K562 (cell line): ENCODE data around the gene PCOLCE2. TPM values are rescaled to one million over a fixed set of nuclear protein-coding genes. Genes with fewer than 3 reads are reported as not detected.

Experiments
- ARID1B ChIP-seq: fragments of 450-650 bp; IDR thresholded peaks from 2 replicates; pipeline ENCODE4 v1.6.1; 2016; ENCODE audit warnings: antibody characterized with exemption, mild to moderate bottlenecking, inconsistent platforms
- CAMTA2 ChIP-seq: fragments of 250-450 bp; sonication (Bioruptor Pico); conservative IDR thresholded peaks from 2 replicates; pipeline ENCODE4 v1.5.1; 2022
- EHMT2 ChIP-seq: fragments of 450-650 bp; IDR thresholded peaks from 2 replicates; pipeline ENCODE4 v1.6.1; 2018; ENCODE audit warnings: antibody characterized with exemption
- EP300 ChIP-seq: IDR thresholded peaks from 2 replicates; pipeline ENCODE4 v1.6.1; 2012; ENCODE audit warnings: low read length, improper control_type of control experiment
- ETV1 ChIP-seq: fragments of 450-650 bp; conservative IDR thresholded peaks from 2 replicates; pipeline ENCODE4 v1.6.1; 2016; ENCODE audit warnings: missing genetic modification characterization, control low read depth, low read depth, missing compliant biosample characterization
- JUN ChIP-seq, 2 experiments: sonication (generic) in 1 of 2; formaldehyde crosslinking in 1 of 2; IDR thresholded peaks; 2 replicates each; pipeline versions ENCODE4 v1.6.1 to v1.8.0; 2012 to 2022; ENCODE audit warnings: borderline replicate concordance in 2 of 2, mild to moderate bottlenecking in 2 of 2, improper control_type of control experiment in 1 of 2, low read depth in 1 of 2, low read length in 1 of 2, missing genetic modification reagents in 1 of 2
- MTA3 ChIP-seq: fragments of 450-650 bp; formaldehyde crosslinking; IDR thresholded peaks from 2 replicates; pipeline ENCODE4 v1.6.1; 2017; ENCODE audit warnings: mild to moderate bottlenecking, borderline replicate concordance
- NBN ChIP-seq: fragments of 450-650 bp; IDR thresholded peaks from 2 replicates; pipeline ENCODE4 v1.6.1; 2016; ENCODE audit warnings: low read depth, mild to moderate bottlenecking
- NFIC ChIP-seq: fragments of 450-650 bp; IDR thresholded peaks from 2 replicates; pipeline ENCODE4 v1.6.1; 2017; ENCODE audit warnings: mild to moderate bottlenecking, inconsistent platforms
- NR4A1 ChIP-seq, 2 experiments: fragments of 250-450 bp in 1 of 2; fragments of 450-650 bp in 1 of 2; sonication (Bioruptor Pico) in 1 of 2; IDR thresholded peaks; 2 replicates each; pipeline versions ENCODE4 v1.4.0 to v1.6.1; 2016 to 2020; ENCODE audit warnings: mild to moderate bottlenecking in 2 of 2, missing compliant biosample characterization in 1 of 2, missing genetic modification characterization in 1 of 2, moderate library complexity in 1 of 2
- PHF21A ChIP-seq: fragments of 450-650 bp; IDR thresholded peaks from 2 replicates; pipeline ENCODE4 v1.6.1; 2017; ENCODE audit warnings: low read depth, borderline replicate concordance
- PRDM10 ChIP-seq: fragments of 450-650 bp; IDR thresholded peaks from 2 replicates; pipeline ENCODE4 v1.6.1; 2018; ENCODE audit not compliant: partially characterized antibody
- SETDB1 ChIP-seq: IDR thresholded peaks from one replicate; pipeline ENCODE4 v1.6.1; 2012; ENCODE audit warnings: low read length, control low read depth, inconsistent platforms
- SMARCA4 ChIP-seq: fragments of 450-650 bp; IDR thresholded peaks from 2 replicates; pipeline ENCODE4 v1.6.1; 2016
- SNRNP70 ChIP-seq: fragments of 200-400 bp; formaldehyde crosslinking; optimal IDR thresholded peaks from 2 replicates; pipeline ENCODE3; 2017; ENCODE audit warnings: low read depth, low read length
- SOX6 ChIP-seq: fragments of 450-650 bp; IDR thresholded peaks from 2 replicates; pipeline ENCODE4 v1.6.1; 2014; ENCODE audit warnings: mild to moderate bottlenecking
- TBL1XR1 ChIP-seq, 2 experiments: IDR thresholded peaks; 2 replicates each; pipeline ENCODE4 v1.6.1; 2012; ENCODE audit warnings: improper control_type of control experiment in 2 of 2, low read length in 2 of 2, mild to moderate bottlenecking in 1 of 2
- TEAD4 ChIP-seq, 2 experiments: sonication (generic) in 1 of 2; formaldehyde crosslinking in 1 of 2; IDR thresholded peaks; 2 replicates each; pipeline versions ENCODE4 v1.6.1 to v1.8.0; 2012 to 2022; ENCODE audit warnings: borderline replicate concordance in 1 of 2, inconsistent platforms in 1 of 2, low read length in 1 of 2, mild to moderate bottlenecking in 1 of 2, missing genetic modification reagents in 1 of 2
- ZBTB7A ChIP-seq: IDR thresholded peaks from 2 replicates; pipeline ENCODE4 v1.6.1; 2011; ENCODE audit warnings: low read depth, mild to moderate bottlenecking, low read length, moderate library complexity, borderline replicate concordance; ENCODE audit not compliant: control insufficient read depth
- ZNF398 ChIP-seq: fragments of 250-450 bp; sonication (Bioruptor Pico); IDR thresholded peaks from 2 replicates; pipeline ENCODE4 v1.8.0; 2021; ENCODE audit warnings: moderate library complexity, mild to moderate bottlenecking, inconsistent platforms
- ZNF695 ChIP-seq: fragments of 450-650 bp; formaldehyde crosslinking; IDR thresholded peaks from 2 replicates; pipeline ENCODE4 v1.4.0; 2020; ENCODE audit warnings: mild to moderate bottlenecking, moderate library complexity
- polyA plus RNA-seq, 8 experiments: library from polyadenylated mRNA; depleted of rRNA in 4 of 8; stranded (reverse) in 5 of 8; unstranded in 3 of 8; fragments of >200 nt; fragmentation: Nextera tagmentation in 2 of 8; fragmentation: Illumina TruSeq in 1 of 8; extraction: Ambion mirVana in 2 of 8; extraction: Trizol in 1 of 8; gene quantifications; 2 replicates each; pipeline versions ENCODE4 v1.2.1 to v1.2.3, GENCODE V29; 2011 to 2014; ENCODE audit warnings: inconsistent platforms in 1 of 8, missing spikeins in 1 of 8
- total RNA-seq, 7 experiments: library from RNA; depleted of rRNA in 6 of 7; stranded (reverse); fragments of >200 nt in 6 of 7; fragmentation: Illumina TruSeq in 2 of 7; extraction: Trizol in 2 of 7; gene quantifications; 2 replicates each; pipeline versions ENCODE4 v1.2.1 to v1.2.3, GENCODE V29; 2011 to 2021; ENCODE audit warnings: low replicate concordance in 1 of 7
- TF ChIP-seq, protein P1 (sequence below): fragments of 450-650 bp; IDR thresholded peaks from 2 replicates; pipeline ENCODE4 v1.6.1; 2016; ENCODE audit warnings: low read depth, mild to moderate bottlenecking, moderate library complexity

The PCOLCE2 gene
- total and polyA plus RNA-seq, 9 of the 15 experiments (the other 6 are each of a cell fraction or from before 2014, with no cell fraction given) = 0.18 to 1.2 (median 0.65) TPM

- TF ChIP-seq PRDM10 = no peak
- TF ChIP-seq SETDB1 = no peak
- TF ChIP-seq ETV1 (tag) = 0 out of 2 replicates have a peak, but pooled peaks have one; percentile 17
- no peak for TF ChIP-seq ZNF695 (CRISPR knock-in tag)
- no peak for TF ChIP-seq CAMTA2 (CRISPR knock-in tag)
- peak in 1 of 2 experiments; percentile 49; a peak in 1 of 4 replicates for TF ChIP-seq TBL1XR1 (IDR thresholded peaks at IDR 0.05; ENCODE audit: low read length in 2 of 2)
- TF ChIP-seq NR4A1 (CRISPR knock-in tag; IDR thresholded peaks at IDR 0.05) = no peak
- no peak for TF ChIP-seq NR4A1 (tag; IDR thresholded peaks at IDR 0.05)
- peak; percentile 51 for TF ChIP-seq ARID1B
- peak; percentile 54; the same call in 1 of the 2 replicates for TF ChIP-seq TEAD4 (IDR thresholded peaks at IDR 0.05; ENCODE audit: low read length)
- TF ChIP-seq TEAD4 (CRISPR knock-in tag; IDR thresholded peaks at IDR 0.05; ENCODE audit: borderline replicate concordance) = no peak
- TF ChIP-seq ZNF398 (CRISPR knock-in tag) = no peak
- TF ChIP-seq NBN = no peak
- no peak for TF ChIP-seq PHF21A
- TF ChIP-seq JUN (IDR thresholded peaks at IDR 0.05; ENCODE audit: borderline replicate concordance, low read depth, low read length) = no peak
- no peak for TF ChIP-seq JUN (CRISPR knock-in tag; IDR thresholded peaks at IDR 0.05; ENCODE audit: borderline replicate concordance)
- no peak for TF ChIP-seq EHMT2
- peak; percentile 92 for TF ChIP-seq NFIC
- no peak for TF ChIP-seq ZBTB7A
- TF ChIP-seq SMARCA4 = peak; percentile 27; the same call in 1 of the 2 replicates
- TF ChIP-seq SOX6 = peak; percentile 46; the same call in 1 of the 2 replicates
- peak; percentile 55 for TF ChIP-seq EP300
- TF ChIP-seq SNRNP70 = no peak
- TF ChIP-seq, protein P1, sequence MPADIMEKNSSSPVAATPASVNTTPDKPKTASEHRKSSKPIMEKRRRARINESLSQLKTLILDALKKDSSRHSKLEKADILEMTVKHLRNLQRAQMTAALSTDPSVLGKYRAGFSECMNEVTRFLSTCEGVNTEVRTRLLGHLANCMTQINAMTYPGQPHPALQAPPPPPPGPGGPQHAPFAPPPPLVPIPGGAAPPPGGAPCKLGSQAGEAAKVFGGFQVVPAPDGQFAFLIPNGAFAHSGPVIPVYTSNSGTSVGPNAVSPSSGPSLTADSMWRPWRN = peak; percentile 47; the same call in 1 of the 2 replicates
- no peak for TF ChIP-seq MTA3
These were observed 71.0 kb downstream of the PCOLCE2 start (continued) for GRCh38 chr3:142817897-142818296.
